MCF 10A (cell line): ENCODE results near the gene EPHA6. TPM values are rescaled to one million over a fixed set of nuclear protein-coding genes. Genes with fewer than 3 reads are reported as not detected.

ENCODE experiments used
- BruUV-seq: library from RNA; stranded (reverse); fragments of 400-500 nt; replicated peaks from 2 replicates; lab custom pipeline; 2021; lab: Mats Ljungman, UMichigan
- CTCF ChIA-PET: fragments of 300-600 bp; sonication (Branson Sonifier 250); formaldehyde crosslinking; extraction: SDS; loops from one replicate; lab custom pipeline; 2021; ENCODE audit warnings: antibody characterized with exemption, inconsistent platforms; lab: Yijun Ruan, JAX
- POLR2A ChIA-PET: fragments of 300-600, 350-650 bp; sonication (Branson Sonifier 250); formaldehyde crosslinking; extraction: SDS; loops from one replicate; lab custom pipeline; 2020; ENCODE audit warnings: antibody characterized with exemption, inconsistent platforms; lab: Yijun Ruan, JAX
- DNase-seq: peaks from one replicate; pipeline ENCODE4 v3.0.0-alpha.2; 2018; ENCODE audit not compliant: unreplicated experiment
- H3K27ac Mint-ChIP-seq: one replicate; pipeline ENCODE4 v1.8.0; 2022; ENCODE audit warnings: mild to moderate bottlenecking, low read depth, mixed read lengths; ENCODE audit not compliant: unreplicated experiment
- H3K27me3 Mint-ChIP-seq: one replicate; pipeline ENCODE4 v1.8.0; 2022; ENCODE audit warnings: mixed read lengths; ENCODE audit not compliant: insufficient read depth, unreplicated experiment
- H3K36me3 Mint-ChIP-seq: one replicate; pipeline ENCODE4 v1.8.0; 2022; ENCODE audit warnings: mild to moderate bottlenecking, moderate library complexity, mixed read lengths; ENCODE audit not compliant: insufficient read depth, unreplicated experiment
- H3K4me1 Mint-ChIP-seq: one replicate; pipeline ENCODE4 v1.8.0; 2022; ENCODE audit warnings: mixed read lengths; ENCODE audit not compliant: insufficient read depth, unreplicated experiment
- H3K4me3 Mint-ChIP-seq: one replicate; pipeline ENCODE4 v1.8.0; 2022; ENCODE audit warnings: mild to moderate bottlenecking, moderate library complexity, mixed read lengths; ENCODE audit not compliant: unreplicated experiment
- H3K9me3 Mint-ChIP-seq: one replicate; pipeline ENCODE4 v1.8.0; 2022; ENCODE audit warnings: mixed read lengths; ENCODE audit not compliant: unreplicated experiment
- CTCF ChIP-seq: fragments of 200-600 bp; IDR thresholded peaks from one replicate; pipeline ENCODE4 v1.8.0; 2022; ENCODE audit warnings: antibody characterized with exemption, mild to moderate bottlenecking; ENCODE audit not compliant: unreplicated experiment
- intact Hi-C: fragments of 100-400 bp; cut with micrococcal nuclease; formaldehyde crosslinking; loops from 2 replicates; pipeline ENCODE4 v1.14.1; 2022
- total RNA-seq: library from RNA; stranded (reverse); gene quantifications from 2 replicates; pipeline ENCODE4 v1.2.3, GENCODE V29; 2022

Gene EPHA6
- total RNA-seq, 1 experiment from 2014 or later: 0.33 TPM

- CTCF ChIA-PET: interaction anchor here (0.6 kb wide), 1 partner anchor 127 kb away, joined by 3 read pairs; no protein-coding TSS in a partner anchor
- Mint-ChIP-seq H3K9me3 (no peaks in the 10 kb centered on the region), H3K4me1 (no peaks in the 10 kb centered on the region), H3K27me3 (no peaks in the 10 kb centered on the region), H3K27ac (no peak overlapping the region), H3K36me3 (no peaks in the 10 kb centered on the region), H3K4me3 (no peak overlapping the region)
- POLR2A ChIA-PET: no interaction called here
- DNase-seq: no peak
- TF ChIP-seq CTCF: no peak
- intact Hi-C loops: no loop called here
- no TSS peak for BruUV-seq
These were observed 387.4 kb downstream of the EPHA6 start for GRCh38 chr3:97201814-97202213.

GRCh38 chr3:97228966-97229365 lies 414.6 kb downstream of the EPHA6 start:
- H3K9me3 Mint-ChIP-seq: no peaks in the 10 kb centered on the region
- H3K27ac Mint-ChIP-seq: no peak overlapping the region
- ChIA-PET POLR2A (no interaction called here), CTCF (no interaction called here)
- no peak for DNase-seq
- H3K36me3 Mint-ChIP-seq: no peaks in the 10 kb centered on the region
- intact Hi-C loops: no loop called here
- no peaks in the 10 kb centered on the region for H3K27me3 Mint-ChIP-seq
- no peak overlapping the region for H3K4me3 Mint-ChIP-seq
- H3K4me1 Mint-ChIP-seq: peaks cover 9% of the 10 kb centered on the region
- TF ChIP-seq CTCF: no peak
- no TSS peak for BruUV-seq

GRCh38 chr3:97230486-97230885 lies 416.1 kb downstream of the EPHA6 start:
- no peak for DNase-seq
- no TSS peak for BruUV-seq
- no peak overlapping the region for H3K27ac Mint-ChIP-seq
- peaks cover 9% of the 10 kb centered on the region for H3K4me1 Mint-ChIP-seq
- H3K9me3 Mint-ChIP-seq: no peaks in the 10 kb centered on the region
- ChIA-PET CTCF (no interaction called here), POLR2A (no interaction called here)
- no peaks in the 10 kb centered on the region for H3K27me3 Mint-ChIP-seq
- H3K36me3 Mint-ChIP-seq: no peaks in the 10 kb centered on the region
- intact Hi-C loops: no loop called here
- TF ChIP-seq CTCF: no peak
- H3K4me3 Mint-ChIP-seq: no peak overlapping the region

- Mint-ChIP-seq H3K4me3 (no peak overlapping the region), H3K27ac (no peak overlapping the region), H3K9me3 (no peaks in the 10 kb centered on the region), H3K4me1 (peaks cover 9% of the 10 kb centered on the region), H3K27me3 (peaks cover 10% of the 10 kb centered on the region), H3K36me3 (no peaks in the 10 kb centered on the region)
- DNase-seq: peak; percentile 75
- BruUV-seq: no TSS peak
- TF ChIP-seq CTCF: no peak
- CTCF ChIA-PET: interaction anchor here (0.6 to 1.3 kb wide), 2 partner anchors 14 to 185 kb away, joined by 3 to 4 read pairs; no protein-coding TSS in a partner anchor
- POLR2A ChIA-PET: no interaction called here
- intact Hi-C loops: no loop called here
These were observed 418.1 kb downstream of the EPHA6 start for GRCh38 chr3:97232393-97233034.
